NCI-H2029 treated with DMSO at 0.1 percent for 48 hours (cell line): ENCODE data around the gene WBP2.
"Not testable (repeated sequence)": the region's sequence is repeated elsewhere in the genome, so short reads cannot be mapped to it uniquely, and the experiment has no call there.

Source experiments
- DNase-seq: peaks from one replicate; lab custom pipeline; 2025; lab: John Stamatoyannopoulos, UW

WBP2 gene

GRCh38 chr17:75813081-75814020 lies 41.8 kb downstream of the WBP2 start:
- no peak for DNase-seq

- DNase-seq = no peak
Observed at GRCh38 chr17:75812096-75813013, 42.8 kb downstream of the WBP2 start.

GRCh38 chr17:75811174-75811573 lies 44.0 kb downstream of the WBP2 start:
- DNase-seq = no peak

GRCh38 chr17:75810756-75811155 lies 44.4 kb downstream of the WBP2 start:
- not testable (repeated sequence) for DNase-seq

- DNase-seq = no peak
Observed at GRCh38 chr17:75810216-75810615, 44.9 kb downstream of the WBP2 start.

GRCh38 chr17:75809631-75810111 lies 45.5 kb downstream of the WBP2 start:
- no peak for DNase-seq

- DNase-seq = no peak
Observed at GRCh38 chr17:75808905-75809621, 46.1 kb downstream of the WBP2 start.

- DNase-seq = no peak
Observed at GRCh38 chr17:75808549-75808904, 46.6 kb downstream of the WBP2 start.

- no peak for DNase-seq
Observed at GRCh38 chr17:75807861-75808260, 47.3 kb downstream of the WBP2 start.

- no peak for DNase-seq
Observed at GRCh38 chr17:75806822-75807500, 48.2 kb downstream of the WBP2 start.

- DNase-seq = no peak
Observed at GRCh38 chr17:75803883-75804282, 51.3 kb downstream of the WBP2 start.

- no peak for DNase-seq
Observed at GRCh38 chr17:75799402-75799801, 55.7 kb downstream of the WBP2 start.

- DNase-seq = no peak
Observed at GRCh38 chr17:75795820-75796607, 59.1 kb downstream of the WBP2 start.
